Gastrocnemius medialis (tissue), 4 donors: ENCODE data around the gene RNF213. TPM values are rescaled to one million over a fixed set of nuclear protein-coding genes. Genes with fewer than 3 reads are reported as not detected.
"Not testable (repeated sequence)": the region's sequence is repeated elsewhere in the genome, so short reads cannot be mapped to it uniquely, and the experiment has no call there.

Experiments used
- ATAC-seq, 2 donors: fragments of 150-250 bp; one replicate each; pipeline ENCODE4 v1.9.1; 2016
- DNase-seq, 2 donors: peaks; one replicate each; pipeline ENCODE4 v3.0.0-alpha.2; 2019
- H3K27ac ChIP-seq, 4 donors: fragments of 200-600 bp; sonication (generic); 1 replicate in 1 of 4; 2 replicates in 3 of 4; pipeline ENCODE4 v1.5.1; 2016 to 2018; ENCODE audit warnings: mild to moderate bottlenecking in 2 of 4, moderate library complexity in 1 of 4
- H3K27me3 ChIP-seq, 3 donors: fragments of 200-600 bp; sonication (generic) in 2 of 3; 1 replicate in 1 of 3; 2 replicates in 2 of 3; pipeline versions ENCODE4 v1.5.1 to v1.6.0; 2016 to 2019; ENCODE audit warnings: mild to moderate bottlenecking in 1 of 3, moderate library complexity in 1 of 3
- H3K36me3 ChIP-seq, 2 donors: fragments of 200-600 bp; sonication (generic) in 1 of 2; one replicate each; pipeline ENCODE4 v1.5.1; 2017 to 2018
- H3K4me1 ChIP-seq, 2 donors: fragments of 200-600 bp; sonication (generic) in 1 of 2; one replicate each; pipeline ENCODE4 v1.5.1; 2016 to 2017; ENCODE audit warnings: mild to moderate bottlenecking in 2 of 2
- H3K4me3 ChIP-seq, 4 donors: fragments of 200-600 bp; sonication (generic) in 3 of 4; 1 replicate in 1 of 4; 2 replicates in 3 of 4; pipeline ENCODE4 v1.5.1; 2016 to 2019; ENCODE audit warnings: mild to moderate bottlenecking in 2 of 4
- H3K9me3 ChIP-seq, 3 donors: fragments of 200-600 bp; sonication (generic) in 2 of 3; 1 replicate in 1 of 3; 2 replicates in 2 of 3; pipeline ENCODE4 v1.5.1; 2016 to 2019
- POLR2A ChIP-seq, 2 donors: fragments of 450-650 bp; IDR thresholded peaks; one replicate each; pipeline ENCODE4 v1.6.1; 2017; ENCODE audit warnings: antibody characterized with exemption in 2 of 2, mild to moderate bottlenecking in 2 of 2, moderate library complexity in 2 of 2
- in situ Hi-C, 4 donors: fragments of 200-750 bp; cut with MboI; loops; one replicate each; pipeline versions ENCODE4 v1.15.0 to v1.8.0; 2017; ENCODE audit warnings: low sequenced_read_pairs in 4 of 4
- intact Hi-C: fragments of 100-400 bp; cut with DNase I; formaldehyde crosslinking; loops from one replicate; pipeline ENCODE4 v1.15.1; 2023; ENCODE audit warnings: low total_unique reads
- total RNA-seq, 4 donors: library from RNA; depleted of rRNA; stranded (reverse); fragments of >200 nt; gene quantifications; one replicate each; pipeline versions ENCODE4 v1.1.0 to v1.2.3, GENCODE V29; 2016
- TF ChIP-seq, protein P1 (sequence below), 5 experiments: fragments of 450-650 bp in 3 of 5; fragments of 200-600 bp in 2 of 5; sonication (generic) in 2 of 5; IDR thresholded peaks in 4 of 5; conservative IDR thresholded peaks in 1 of 5; 1 replicate in 4 of 5; 2 replicates in 1 of 5; pipeline ENCODE4 v1.5.1; 2016 to 2019; ENCODE audit warnings: antibody characterized with exemption in 5 of 5, mild to moderate bottlenecking in 3 of 5, moderate library complexity in 3 of 5

The RNF213 gene
- total RNA-seq, 4 donors from 2014 or later, result 24.1 to 51.8 (median 28.6) TPM

- Histone ChIP-seq H3K4me3 (no peak overlapping the region), H3K27ac (no peak overlapping the region), H3K36me3 (peaks cover 0 to 36% of the 10 kb centered on the region in 2 donors), H3K4me1 (peaks cover 0 to 4% of the 10 kb centered on the region in 2 donors), H3K27me3 (no peaks in the 10 kb centered on the region), H3K9me3 (no peaks in the 10 kb centered on the region)
- TF ChIP-seq POLR2A (IDR thresholded peaks at IDR 0.05), result no peak
- TF ChIP-seq, protein P1, sequence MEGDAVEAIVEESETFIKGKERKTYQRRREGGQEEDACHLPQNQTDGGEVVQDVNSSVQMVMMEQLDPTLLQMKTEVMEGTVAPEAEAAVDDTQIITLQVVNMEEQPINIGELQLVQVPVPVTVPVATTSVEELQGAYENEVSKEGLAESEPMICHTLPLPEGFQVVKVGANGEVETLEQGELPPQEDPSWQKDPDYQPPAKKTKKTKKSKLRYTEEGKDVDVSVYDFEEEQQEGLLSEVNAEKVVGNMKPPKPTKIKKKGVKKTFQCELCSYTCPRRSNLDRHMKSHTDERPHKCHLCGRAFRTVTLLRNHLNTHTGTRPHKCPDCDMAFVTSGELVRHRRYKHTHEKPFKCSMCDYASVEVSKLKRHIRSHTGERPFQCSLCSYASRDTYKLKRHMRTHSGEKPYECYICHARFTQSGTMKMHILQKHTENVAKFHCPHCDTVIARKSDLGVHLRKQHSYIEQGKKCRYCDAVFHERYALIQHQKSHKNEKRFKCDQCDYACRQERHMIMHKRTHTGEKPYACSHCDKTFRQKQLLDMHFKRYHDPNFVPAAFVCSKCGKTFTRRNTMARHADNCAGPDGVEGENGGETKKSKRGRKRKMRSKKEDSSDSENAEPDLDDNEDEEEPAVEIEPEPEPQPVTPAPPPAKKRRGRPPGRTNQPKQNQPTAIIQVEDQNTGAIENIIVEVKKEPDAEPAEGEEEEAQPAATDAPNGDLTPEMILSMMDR (IDR thresholded peaks at IDR 0.05 in 4 of 5, conservative IDR thresholded peaks at IDR 0.05 in 1 of 5), result no peak
- intact Hi-C loops, result no loop called here
- no peak for ATAC-seq
- in situ Hi-C loops, result no loop called here
- DNase-seq, result no peak
Measured at GRCh38 chr17:80395402-80396151, 134.9 kb downstream of the RNF213 start.

DNA sequence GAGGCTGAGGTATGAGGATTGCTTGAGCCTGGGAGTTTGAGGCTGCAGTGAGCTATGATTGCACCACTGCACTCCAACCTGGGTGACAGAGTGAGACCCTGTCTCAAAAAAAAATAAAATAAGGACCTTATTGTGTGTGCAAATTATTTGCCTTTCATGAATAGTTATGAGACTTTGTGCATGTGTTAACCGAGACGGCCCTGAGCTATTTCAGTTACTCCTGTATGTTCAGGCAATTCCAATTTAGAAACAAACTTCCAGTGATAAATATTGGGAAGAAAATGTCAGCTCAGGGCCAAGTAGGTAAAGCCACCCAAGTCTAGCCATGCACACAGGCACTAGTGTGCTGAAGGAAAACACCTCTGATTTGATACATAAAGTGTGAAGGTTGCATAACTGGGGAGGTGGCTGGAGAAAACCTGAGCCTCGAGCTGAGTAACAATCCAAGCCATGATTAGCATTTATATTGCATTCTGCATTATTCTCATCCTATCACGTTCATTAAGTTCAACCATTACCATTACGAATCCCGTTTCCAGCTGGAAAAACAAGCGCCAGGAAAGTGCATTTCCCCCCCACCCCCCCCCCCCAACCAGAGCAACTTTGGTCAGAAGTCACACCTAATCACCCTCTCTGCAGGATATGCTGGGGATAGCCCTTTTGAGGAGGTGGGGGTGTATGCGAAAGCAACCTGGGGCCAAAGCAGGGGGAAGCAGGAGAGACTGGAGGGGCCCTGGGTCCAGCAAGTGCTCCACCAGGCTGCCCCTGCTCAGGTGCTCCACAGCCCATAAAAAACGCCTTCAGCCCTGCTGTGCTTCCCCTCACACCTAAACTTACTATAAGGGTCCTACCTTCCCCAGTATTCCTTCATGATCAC lies 135.7 kb downstream of the RNF213 start:
- ATAC-seq, result no peak
- no peak overlapping the region for H3K27ac ChIP-seq
- H3K36me3 ChIP-seq, result peaks cover 0 to 28% of the 10 kb centered on the region in 2 donors
- in situ Hi-C loops (no loop called here), intact Hi-C loops (no loop called here)
- no peak for DNase-seq
- TF ChIP-seq POLR2A (IDR thresholded peaks at IDR 0.05), result no peak
- TF ChIP-seq, protein P1 (IDR thresholded peaks at IDR 0.05 in 4 of 5, conservative IDR thresholded peaks at IDR 0.05 in 1 of 5), result no peak
- H3K4me1 ChIP-seq, result peaks cover 0 to 4% of the 10 kb centered on the region in 2 donors
- no peak overlapping the region for H3K4me3 ChIP-seq
- H3K27me3 ChIP-seq, result no peaks in the 10 kb centered on the region
- no peaks in the 10 kb centered on the region for H3K9me3 ChIP-seq

DNA sequence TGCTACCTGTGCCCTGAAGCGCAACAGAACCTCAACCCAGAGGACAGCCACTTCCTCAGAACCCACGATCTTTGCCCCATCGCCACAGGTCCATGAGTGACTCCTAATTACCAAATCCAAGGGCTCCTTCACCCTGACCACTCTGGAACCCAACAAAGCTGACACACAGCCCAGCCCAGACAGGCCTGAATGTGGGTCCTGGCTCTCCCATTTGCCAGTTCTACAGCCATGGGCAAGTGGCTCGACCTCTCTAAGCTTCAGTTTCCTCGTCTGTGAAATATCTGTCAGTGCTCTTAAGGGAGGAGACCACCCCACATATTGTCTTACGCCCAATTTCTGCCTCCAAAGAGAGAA lies 136.4 kb downstream of the RNF213 start:
- H3K4me3 ChIP-seq, result no peak overlapping the region
- H3K9me3 ChIP-seq, result no peaks in the 10 kb centered on the region
- peaks cover 0 to 4% of the 10 kb centered on the region in 2 donors for H3K4me1 ChIP-seq
- intact Hi-C loops (no loop called here), in situ Hi-C loops (no loop called here)
- no peak for ATAC-seq
- TF ChIP-seq, protein P1 (IDR thresholded peaks at IDR 0.05 in 4 of 5, conservative IDR thresholded peaks at IDR 0.05 in 1 of 5), result no peak
- TF ChIP-seq POLR2A (IDR thresholded peaks at IDR 0.05), result no peak
- H3K36me3 ChIP-seq, result peaks cover 0 to 25% of the 10 kb centered on the region in 2 donors
- DNase-seq, result no peak
- no peaks in the 10 kb centered on the region for H3K27me3 ChIP-seq
- no peak overlapping the region for H3K27ac ChIP-seq

DNA sequence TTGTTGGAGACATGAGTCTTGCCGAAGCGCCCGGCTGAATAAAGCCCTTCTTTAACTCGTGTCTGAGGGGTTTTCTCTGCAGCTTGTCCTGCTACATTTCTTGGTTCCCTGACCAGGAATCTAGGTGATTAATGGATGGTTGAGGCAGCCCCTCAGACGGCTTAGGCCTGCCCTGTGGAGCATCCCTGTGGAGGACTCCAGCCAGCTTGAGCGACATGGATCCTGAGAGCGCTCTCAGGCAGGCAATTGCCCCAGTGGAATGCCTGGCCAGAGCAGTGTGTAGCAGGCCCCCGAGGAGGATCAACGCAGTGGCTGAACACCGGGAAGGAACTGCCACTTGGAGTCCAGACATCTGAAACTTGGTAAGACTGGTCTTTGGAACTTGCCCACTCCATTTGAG lies 137.0 kb downstream of the RNF213 start:
- Histone ChIP-seq H3K27me3 (no peaks in the 10 kb centered on the region), H3K9me3 (no peaks in the 10 kb centered on the region), H3K4me1 (peaks cover 0 to 4% of the 10 kb centered on the region in 2 donors), H3K36me3 (peaks cover 0 to 18% of the 10 kb centered on the region in 2 donors), H3K27ac (no peak overlapping the region), H3K4me3 (no peak overlapping the region)
- TF ChIP-seq, protein P1 (IDR thresholded peaks at IDR 0.05 in 4 of 5, conservative IDR thresholded peaks at IDR 0.05 in 1 of 5), result no peak
- TF ChIP-seq POLR2A (IDR thresholded peaks at IDR 0.05), result no peak
- ATAC-seq, result no peak
- intact Hi-C loops (no loop called here), in situ Hi-C loops (no loop called here)
- DNase-seq, result no peak

- ATAC-seq, H3K27ac ChIP-seq, H3K4me3 ChIP-seq, intact Hi-C loops, H3K4me1 ChIP-seq, H3K9me3 ChIP-seq, in situ Hi-C loops, H3K27me3 ChIP-seq, DNase-seq, H3K36me3 ChIP-seq: not testable (repeated sequence)
Measured at GRCh38 chr17:80401086-80401485, 140.4 kb downstream of the RNF213 start.

DNA sequence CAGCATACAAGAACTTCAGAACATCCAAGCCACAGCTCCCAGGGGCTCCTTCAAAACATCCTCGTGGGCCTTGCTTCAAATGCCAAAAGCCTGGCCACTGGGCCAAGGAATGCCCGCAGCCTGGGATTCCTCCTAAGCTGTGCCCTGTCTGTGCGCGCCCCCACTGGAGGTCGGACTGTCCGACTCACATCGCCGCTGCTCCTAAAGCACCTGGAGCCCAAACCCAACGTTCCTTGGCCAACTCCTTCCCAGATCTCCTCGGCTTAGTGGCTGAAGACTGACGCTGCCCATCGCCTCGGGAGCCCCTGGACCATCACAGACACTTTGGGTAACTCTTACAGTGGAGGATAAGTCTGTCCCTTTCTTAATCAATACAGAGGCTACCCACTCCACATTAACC lies 141.4 kb downstream of the RNF213 start:
- H3K27ac ChIP-seq, H3K4me3 ChIP-seq, in situ Hi-C loops, H3K4me1 ChIP-seq, H3K9me3 ChIP-seq, DNase-seq, H3K27me3 ChIP-seq, H3K36me3 ChIP-seq, intact Hi-C loops, ATAC-seq: not testable (repeated sequence)
